ENCODE results near the gene ZNF485.
"Not testable (repeated sequence)": the region's sequence is repeated elsewhere in the genome, so short reads cannot be mapped to it uniquely, and the experiment has no call there.

ZNF485 gene

GRCh38 chr10:43584051-43584450, 22.2 kb upstream of the ZNF485 start:
- H3K27ac ChIP-seq (replicated peaks): no peak overlapping the region
- no peaks in the 10 kb centered on the region for H3K27me3 ChIP-seq (ENCODE audit: insufficient read depth, poor library complexity, severe bottlenecking)

GRCh38 chr10:43585046-43585445, 21.2 kb upstream of the ZNF485 start:
- H3K27ac ChIP-seq (replicated peaks): no peak overlapping the region
- no peaks in the 10 kb centered on the region for H3K27me3 ChIP-seq (ENCODE audit: insufficient read depth, poor library complexity, severe bottlenecking)
- no peak for DNase-seq (ENCODE audit: low read depth in 1 of 2, low spot score in 1 of 2)
- H3K4me3 ChIP-seq (replicated peaks; ENCODE audit: insufficient read depth, low read length): no peak overlapping the region
- TF ChIP-seq REST (IDR thresholded peaks at IDR 0.05; ENCODE audit: insufficient replicate concordance, low read depth) (no peak), SPI1 (IDR thresholded peaks at IDR 0.05; ENCODE audit: borderline replicate concordance, low read depth) (no peak), GABPA (IDR thresholded peaks at IDR 0.05; ENCODE audit: low read depth) (no peak), CTCF (IDR thresholded peaks at IDR 0.05; ENCODE audit: insufficient read depth, low read length) (no peak), POLR2AphosphoS5 (IDR thresholded peaks at IDR 0.05; ENCODE audit: low read depth) (no peak)

More at GRCh38 chr10:43584051-43584450, 22.2 kb upstream of the ZNF485 start:
- no peak overlapping the region for H3K4me3 ChIP-seq (replicated peaks; ENCODE audit: insufficient read depth, low read length)
- TF ChIP-seq POLR2AphosphoS5 (IDR thresholded peaks at IDR 0.05; ENCODE audit: low read depth): no peak
- no peak for TF ChIP-seq CTCF (IDR thresholded peaks at IDR 0.05; ENCODE audit: insufficient read depth, low read length)
- TF ChIP-seq REST (IDR thresholded peaks at IDR 0.05; ENCODE audit: insufficient replicate concordance, low read depth): no peak
- TF ChIP-seq SPI1 (IDR thresholded peaks at IDR 0.05; ENCODE audit: borderline replicate concordance, low read depth): no peak
- TF ChIP-seq GABPA (IDR thresholded peaks at IDR 0.05; ENCODE audit: low read depth): no peak
- DNase-seq (ENCODE audit: low read depth in 1 of 2, low spot score in 1 of 2): no peak

- no peak for DNase-seq (ENCODE audit: low read depth in 1 of 2, low spot score in 1 of 2)
- TF ChIP-seq SPI1 (IDR thresholded peaks at IDR 0.05; ENCODE audit: borderline replicate concordance, low read depth): no peak
- no peak for TF ChIP-seq GABPA (IDR thresholded peaks at IDR 0.05; ENCODE audit: low read depth)
- TF ChIP-seq CTCF (IDR thresholded peaks at IDR 0.05; ENCODE audit: insufficient read depth, low read length): no peak
- no peak for TF ChIP-seq REST (IDR thresholded peaks at IDR 0.05; ENCODE audit: insufficient replicate concordance, low read depth)
- TF ChIP-seq POLR2AphosphoS5 (IDR thresholded peaks at IDR 0.05; ENCODE audit: low read depth): no peak
- Histone ChIP-seq H3K4me3 (replicated peaks; ENCODE audit: insufficient read depth, low read length) (no peak overlapping the region), H3K27ac (replicated peaks) (no peak overlapping the region), H3K27me3 (ENCODE audit: insufficient read depth, poor library complexity, severe bottlenecking) (no peaks in the 10 kb centered on the region)
These were observed 20.1 kb upstream of the ZNF485 start for GRCh38 chr10:43585981-43586729.

- not testable (repeated sequence) for H3K4me3 ChIP-seq (replicated peaks; ENCODE audit: insufficient read depth, low read length); H3K27me3 ChIP-seq (ENCODE audit: insufficient read depth, poor library complexity, severe bottlenecking); H3K27ac ChIP-seq (replicated peaks); DNase-seq (ENCODE audit: low read depth in 1 of 2, low spot score in 1 of 2)
These were observed 19.5 kb upstream of the ZNF485 start for GRCh38 chr10:43586730-43587115.

All from HL-60 (cell line).